ENCODE measurements around the gene VDAC1. TPM values are rescaled to one million over a fixed set of nuclear protein-coding genes. Genes with fewer than 3 reads are reported as not detected.
A peak's percentile ranks its signal among the peaks of the same experiment; 100 is the strongest.

The VDAC1 gene
- total and polyA plus RNA-seq, 2 donors (not counting 1 experiment from before 2014, with no cell fraction given) = 202 to 281 TPM

DNA sequence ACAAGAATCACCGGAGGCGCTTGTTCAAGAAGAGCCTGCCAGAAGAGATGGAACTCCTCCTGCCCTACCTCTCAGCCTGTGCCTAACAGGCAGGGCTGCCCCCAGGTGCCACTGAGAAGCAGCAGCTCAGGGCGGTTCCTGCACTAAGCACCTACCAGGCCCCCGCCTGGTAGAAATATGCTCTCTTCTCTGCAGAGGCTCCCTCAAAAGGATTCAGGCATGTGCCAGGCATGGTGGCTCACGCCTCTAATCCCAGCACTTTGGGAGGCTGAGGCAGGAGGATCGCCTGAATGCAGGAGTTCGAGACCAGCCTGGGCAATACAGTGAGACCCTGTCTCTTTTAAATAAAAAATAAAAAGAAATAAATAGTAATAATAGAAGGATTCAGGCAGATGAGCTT lies 6.0 kb downstream of the VDAC1 start:
- Histone ChIP-seq H2AFZ (ENCODE audit: low read length) (no peak overlapping the region), H3K9me3 (ENCODE audit: control insufficient read depth, insufficient read depth, low read depth, low read length) (no peaks in the 10 kb centered on the region), H3K4me1 (ENCODE audit: control insufficient read depth, extremely low read depth, insufficient read depth, low read length) (peaks cover 25% of the 10 kb centered on the region), H3K27me3 (ENCODE audit: control insufficient read depth, insufficient read depth, low read length) (no peaks in the 10 kb centered on the region), H3K4me3 (replicated peaks in 1 of 4; ENCODE audit: control extremely low read depth in 1 of 4, insufficient read depth in 1 of 4, low read depth in 3 of 4, low read length in 4 of 4) (no peak overlapping the region), H3K79me2 (ENCODE audit: control insufficient read depth, insufficient read depth, low read length) (peaks cover 99% of the 10 kb centered on the region), H3K4me2 (ENCODE audit: extremely low read depth, insufficient read depth, low read length) (no peak overlapping the region), H4K20me1 (ENCODE audit: control insufficient read depth, extremely low read depth, insufficient read depth, low read length) (peaks cover 7% of the 10 kb centered on the region), H3K9ac (ENCODE audit: insufficient read depth, low read length) (no peak overlapping the region), H3K27ac (ENCODE audit: insufficient read depth, low read length) (no peak overlapping the region), H3K36me3 (ENCODE audit: control insufficient read depth, insufficient read depth, low read length) (peaks cover 15% of the 10 kb centered on the region)
- DNase-seq (ENCODE audit: low read depth in 2 of 2) = no peak
- no peak for TF ChIP-seq EZH2 (IDR thresholded peaks at IDR 0.05; ENCODE audit: low read length, missing control alignments)
- TF ChIP-seq CTCF (conservative IDR thresholded peaks at IDR 0.05 in 1 of 2, IDR thresholded peaks at IDR 0.05 in 1 of 2; ENCODE audit: low read depth in 1 of 2, low read length in 2 of 2) = no peak

DNA sequence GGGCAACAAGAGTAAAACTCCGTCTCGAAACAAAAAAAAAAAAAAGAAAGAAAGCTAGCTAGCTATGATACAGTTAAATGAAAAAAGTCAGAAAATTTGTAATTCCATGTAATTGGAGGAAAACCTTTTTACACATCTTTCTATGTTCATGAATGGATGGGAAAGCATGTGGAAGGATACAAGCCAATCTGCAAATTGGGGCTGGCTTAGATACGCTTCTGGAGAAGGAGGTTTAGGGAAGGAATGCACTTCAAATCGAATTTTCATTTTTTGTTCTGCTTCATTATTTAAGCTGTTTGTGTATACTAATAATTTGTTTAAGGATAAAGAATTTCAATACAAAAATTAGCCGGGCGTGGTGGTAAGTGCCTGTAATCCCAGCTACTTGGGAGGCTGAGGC lies 6.7 kb downstream of the VDAC1 start:
- H3K27ac ChIP-seq (ENCODE audit: insufficient read depth, low read length) = no peak overlapping the region
- TF ChIP-seq EZH2 (IDR thresholded peaks at IDR 0.05; ENCODE audit: low read length, missing control alignments) (no peak), CTCF (conservative IDR thresholded peaks at IDR 0.05 in 1 of 2, IDR thresholded peaks at IDR 0.05 in 1 of 2; ENCODE audit: low read depth in 1 of 2, low read length in 2 of 2) (no peak)
- peaks cover 7% of the 10 kb centered on the region for H4K20me1 ChIP-seq (ENCODE audit: control insufficient read depth, extremely low read depth, insufficient read depth, low read length)
- H2AFZ ChIP-seq (ENCODE audit: low read length) = no peak overlapping the region
- DNase-seq (ENCODE audit: low read depth in 2 of 2) = no peak
- H3K9ac ChIP-seq (ENCODE audit: insufficient read depth, low read length) = no peak overlapping the region
- peaks cover 95% of the 10 kb centered on the region for H3K79me2 ChIP-seq (ENCODE audit: control insufficient read depth, insufficient read depth, low read length)
- peaks cover 25% of the 10 kb centered on the region for H3K4me1 ChIP-seq (ENCODE audit: control insufficient read depth, extremely low read depth, insufficient read depth, low read length)
- no peaks in the 10 kb centered on the region for H3K27me3 ChIP-seq (ENCODE audit: control insufficient read depth, insufficient read depth, low read length)
- H3K36me3 ChIP-seq (ENCODE audit: control insufficient read depth, insufficient read depth, low read length) = peaks cover 15% of the 10 kb centered on the region
- H3K4me2 ChIP-seq (ENCODE audit: extremely low read depth, insufficient read depth, low read length) = no peak overlapping the region
- H3K9me3 ChIP-seq (ENCODE audit: control insufficient read depth, insufficient read depth, low read depth, low read length) = no peaks in the 10 kb centered on the region
- H3K4me3 ChIP-seq (replicated peaks in 1 of 4; ENCODE audit: control extremely low read depth in 1 of 4, insufficient read depth in 1 of 4, low read depth in 3 of 4, low read length in 4 of 4) = no peak overlapping the region

GRCh38 chr5:133996683-133997252 lies 8.0 kb downstream of the VDAC1 start:
- H3K4me3 ChIP-seq (replicated peaks in 1 of 4; ENCODE audit: control extremely low read depth in 1 of 4, insufficient read depth in 1 of 4, low read depth in 3 of 4, low read length in 4 of 4) = no peak overlapping the region
- no peaks in the 10 kb centered on the region for H3K9me3 ChIP-seq (ENCODE audit: control insufficient read depth, insufficient read depth, low read depth, low read length)
- DNase-seq (ENCODE audit: low read depth in 2 of 2) = no peak
- peak; percentile 38 to 58 for TF ChIP-seq CTCF (conservative IDR thresholded peaks at IDR 0.05 in 1 of 2, IDR thresholded peaks at IDR 0.05 in 1 of 2; ENCODE audit: low read depth in 1 of 2, low read length in 2 of 2)
- TF ChIP-seq EZH2 (IDR thresholded peaks at IDR 0.05; ENCODE audit: low read length, missing control alignments) = no peak
- H4K20me1 ChIP-seq (ENCODE audit: control insufficient read depth, extremely low read depth, insufficient read depth, low read length) = peaks cover 7% of the 10 kb centered on the region
- no peak overlapping the region for H2AFZ ChIP-seq (ENCODE audit: low read length)
- no peak overlapping the region for H3K4me2 ChIP-seq (ENCODE audit: extremely low read depth, insufficient read depth, low read length)
- no peaks in the 10 kb centered on the region for H3K27me3 ChIP-seq (ENCODE audit: control insufficient read depth, insufficient read depth, low read length)
- peaks cover 92% of the 10 kb centered on the region for H3K79me2 ChIP-seq (ENCODE audit: control insufficient read depth, insufficient read depth, low read length)
- peaks cover 18% of the 10 kb centered on the region for H3K4me1 ChIP-seq (ENCODE audit: control insufficient read depth, extremely low read depth, insufficient read depth, low read length)
- H3K27ac ChIP-seq (ENCODE audit: insufficient read depth, low read length) = no peak overlapping the region
- H3K9ac ChIP-seq (ENCODE audit: insufficient read depth, low read length) = no peak overlapping the region
- H3K36me3 ChIP-seq (ENCODE audit: control insufficient read depth, insufficient read depth, low read length) = peaks cover 12% of the 10 kb centered on the region

All from fibroblast of lung (primary cell).